Psoas muscle (tissue), 8 donors: ENCODE data around the gene GLI1. TPM values are rescaled to one million over a fixed set of nuclear protein-coding genes. Genes with fewer than 3 reads are reported as not detected.
A peak's percentile ranks its signal among the peaks of the same experiment; 100 is the strongest.
"Not testable (repeated sequence)": the region's sequence is repeated elsewhere in the genome, so short reads cannot be mapped to it uniquely, and the experiment has no call there.

ENCODE experiments used
- ATAC-seq, 4 donors: fragments of 200-7000 bp; cut with Tn5 transposase; one replicate each; pipeline ENCODE4 v1.9.1; 2020; ENCODE audit warnings: moderate library complexity in 3 of 4, mild to moderate bottlenecking in 2 of 4
- DNase-seq, 2 donors: peaks; one replicate each; pipeline ENCODE4 v3.0.0-alpha.2; 2020
- H3K27ac ChIP-seq: fragments of 200-600 bp; one replicate; pipeline ENCODE4 v1.8.0; 2022
- H3K27me3 ChIP-seq, 3 donors: fragments of 200-600 bp in 1 of 3; one replicate each; pipeline versions ENCODE4 v1.6.1 to v1.8.0; 2013 to 2022; ENCODE audit warnings: low read length in 2 of 3, mild to moderate bottlenecking in 2 of 3, moderate library complexity in 1 of 3; ENCODE audit not compliant: insufficient read depth in 3 of 3
- H3K36me3 ChIP-seq, 2 donors: fragments of 200-600 bp in 1 of 2; one replicate each; pipeline versions ENCODE4 v1.6.1 to v1.8.0; 2013 to 2022; ENCODE audit warnings: low read depth in 1 of 2, mild to moderate bottlenecking in 1 of 2, moderate library complexity in 1 of 2; ENCODE audit not compliant: insufficient read depth in 1 of 2
- H3K4me1 ChIP-seq: fragments of 200-600 bp; one replicate; pipeline ENCODE4 v1.8.0; 2022
- H3K4me3 ChIP-seq: fragments of 200-600 bp; one replicate; pipeline ENCODE4 v1.8.0; 2022; ENCODE audit warnings: mild to moderate bottlenecking
- H3K9me3 ChIP-seq: fragments of 200-600 bp; one replicate; pipeline ENCODE4 v1.8.0; 2022
- CTCF ChIP-seq: fragments of 200-600 bp; IDR thresholded peaks from one replicate; pipeline ENCODE4 v1.8.0; 2022; ENCODE audit warnings: antibody characterized with exemption
- WGBS, 3 donors: extraction: QIAGEN DNeasy Blood & Tissue Kit; methylation state at CpG; one replicate each; pipeline versions ENCODE4 v1.1.6 to v1.1.7; 2013; 5-methylcytosine and 5-hydroxymethylcytosine counted together
- intact Hi-C, 2 donors: fragments of 100-400 bp; cut with DNase I; formaldehyde crosslinking; loops; one replicate each; pipeline versions ENCODE4 v1.11.0 to v1.14.2; 2022
- polyA plus RNA-seq, 3 donors: library from polyadenylated mRNA; stranded (reverse); fragments of 200-250 nt; gene quantifications; one replicate each; pipeline ENCODE4 v1.2.3, GENCODE V29; 2013
- total RNA-seq, 4 donors: library from RNA; stranded (reverse); fragmentation: NEBNext Ultra II Directional in 2 of 4; extraction: Animal tissue kit (Norgen Biotek cat#: 25700) in 2 of 4; gene quantifications; one replicate each; pipeline versions ENCODE4 v1.2.1 to v1.2.4, GENCODE V29; 2021 to 2023
- donor health status: healthy with polysubstance abuse.
- donor health status: DM: no; HTN: no; CAD: no; lungs with moderate emphysema.
- donor health status: Bipolar disorder and iron deficiency.
- donor health status: healthy.
- donor health status: DM: yes; HTN: yes; CAD: no.
- donor health status: DM: no; HTN: no; CAD: no.
- donor health status: DM: no; HTN: no; CAD: no.
- donor health status: DM: yes; HTN: yes; CAD: no.

Gene GLI1
- total and polyA plus RNA-seq, 7 donors = 0.07 to 0.86 (median 0.29) TPM; not detected in 1

- Histone ChIP-seq H3K4me1 (peaks cover 8% of the 10 kb centered on the region), H3K36me3 (peaks cover 18 to 91% of the 10 kb centered on the region in 2 donors), H3K27ac (no peak overlapping the region), H3K27me3 (no peaks in the 10 kb centered on the region), H3K4me3 (no peak overlapping the region), H3K9me3 (no peaks in the 10 kb centered on the region)
- intact Hi-C loops = no loop called here
- ATAC-seq (no peak), DNase-seq (no peak)
- no peak for TF ChIP-seq CTCF
- WGBS, 3 donors = 86 to 96% (median 90%) methylated on average over 6 of the region's 6 CpGs
These were observed 53.1 kb downstream of the GLI1 start for GRCh38 chr12:57512665-57513064.

- DNase-seq = no peak
- Histone ChIP-seq H3K27me3 (no peaks in the 10 kb centered on the region), H3K27ac (no peak overlapping the region), H3K4me3 (no peak overlapping the region), H3K4me1 (peaks cover 14% of the 10 kb centered on the region), H3K9me3 (no peaks in the 10 kb centered on the region), H3K36me3 (peaks cover 18 to 95% of the 10 kb centered on the region in 2 donors)
- intact Hi-C loops = no loop called here
- WGBS, 3 donors = 94 to 96% (median 96%) methylated on average over 5 of the region's 5 CpGs
- no peak for ATAC-seq
- TF ChIP-seq CTCF = no peak
These were observed 53.7 kb downstream of the GLI1 start for GRCh38 chr12:57513266-57513665.

GRCh38 chr12:57513677-57514076 is 54.1 kb downstream of the GLI1 start:
- H3K27ac ChIP-seq, DNase-seq, intact Hi-C loops, H3K4me3 ChIP-seq, H3K27me3 ChIP-seq, H3K9me3 ChIP-seq, ATAC-seq: not testable (repeated sequence)
- H3K36me3 ChIP-seq = peaks cover 18 to 94% of the 10 kb centered on the region in 2 donors
- 92 to 96% (median 95%) methylated on average over 6 of the region's 6 CpGs for WGBS, 3 donors
- peaks cover 18% of the 10 kb centered on the region for H3K4me1 ChIP-seq

GRCh38 chr12:57514246-57514645 is 54.7 kb downstream of the GLI1 start:
- H3K27me3 ChIP-seq, H3K4me3 ChIP-seq, intact Hi-C loops, DNase-seq, H3K9me3 ChIP-seq, ATAC-seq: not testable (repeated sequence)
- WGBS, 3 donors = 90 to 92% (median 91%) methylated on average over 8 to 9 of the region's 9 CpGs
- H3K4me1 ChIP-seq = peaks cover 23% of the 10 kb centered on the region
- peak overlapping the region; percentile 46 for H3K27ac ChIP-seq
- peaks cover 18 to 89% of the 10 kb centered on the region in 2 donors for H3K36me3 ChIP-seq

GRCh38 chr12:57514720-57515407 is 55.3 kb downstream of the GLI1 start:
- no peak for TF ChIP-seq CTCF
- 74 to 86% (median 74%) methylated on average over 9 of the region's 9 CpGs for WGBS, 3 donors
- ATAC-seq = no peak
- Histone ChIP-seq H3K27me3 (no peaks in the 10 kb centered on the region), H3K36me3 (peaks cover 16 to 83% of the 10 kb centered on the region in 2 donors), H3K9me3 (no peaks in the 10 kb centered on the region), H3K4me3 (no peak overlapping the region), H3K4me1 (peaks cover 25% of the 10 kb centered on the region), H3K27ac (peak overlapping the region; percentile 46)
- intact Hi-C loops = no loop called here
- DNase-seq = no peak
